Panc1 (cell line): ENCODE data around the gene MUC5B. TPM values are rescaled to one million over a fixed set of nuclear protein-coding genes. Genes with fewer than 3 reads are reported as not detected.

ENCODE experiments used
- ATAC-seq: fragments of 200-7000 bp; cut with Tn5 transposase; 2 replicates; pipeline ENCODE4 v1.9.1; 2020; ENCODE audit warnings: mild to moderate bottlenecking, moderate library complexity
- BruUV-seq: library from RNA; stranded (reverse); fragments of 400-500 nt; replicated peaks from 2 replicates; lab custom pipeline; 2021; lab: Mats Ljungman, UMichigan
- CTCF ChIA-PET: fragments of 300-600 bp; sonication (Branson Sonifier 250); formaldehyde crosslinking; loops from one replicate; lab custom pipeline; 2022; ENCODE audit warnings: antibody characterized with exemption; lab: Charles Lee
- POLR2A ChIA-PET: fragments of 300-600 bp; sonication (Branson Sonifier 250); formaldehyde crosslinking; loops from one replicate; lab custom pipeline; 2022; ENCODE audit warnings: antibody characterized with exemption; lab: Charles Lee
- DNase-seq: peaks from one replicate; pipeline ENCODE4 v3.0.0-alpha.2; 2010; ENCODE audit warnings: low read depth, low spot score
- H3K27ac ChIP-seq: 2 replicates; pipeline ENCODE4 v1.5.1; 2011; ENCODE audit warnings: mild to moderate bottlenecking, low read length, inconsistent platforms
- H3K27me3 ChIP-seq: fragments of 200-500 bp; sonication (Bioruptor generic); 2 replicates; pipeline ENCODE4 v1.6.0; 2014; ENCODE audit warnings: low read length, inconsistent platforms; ENCODE audit not compliant: control insufficient read depth, insufficient read depth
- H3K36me3 ChIP-seq: fragments of 200-500 bp; sonication (Bioruptor generic); 2 replicates; pipeline ENCODE4 v1.5.1; 2014; ENCODE audit warnings: inconsistent platforms, mild to moderate bottlenecking, low read length, moderate library complexity; ENCODE audit not compliant: control insufficient read depth, insufficient read depth
- H3K4me1 ChIP-seq: 2 replicates; pipeline ENCODE4 v1.5.1; 2011; ENCODE audit warnings: inconsistent platforms, mild to moderate bottlenecking, low read length, moderate library complexity; ENCODE audit not compliant: control insufficient read depth, insufficient read depth
- H3K4me3 ChIP-seq, 2 experiments: 2 replicates each; pipeline ENCODE4 v1.5.1; 2011 to 2012; ENCODE audit warnings: low read depth in 2 of 2, low read length in 2 of 2, mild to moderate bottlenecking in 2 of 2, inconsistent platforms in 1 of 2, moderate library complexity in 1 of 2
- H3K9me3 ChIP-seq: fragments of 200-500 bp; sonication (Bioruptor generic); 2 replicates; pipeline ENCODE4 v1.5.1; 2014; ENCODE audit warnings: low read depth, mild to moderate bottlenecking, inconsistent platforms, low read length, moderate library complexity; ENCODE audit not compliant: control insufficient read depth, insufficient read depth
- POLR2AphosphoS5 ChIP-seq: IDR thresholded peaks from 2 replicates; pipeline ENCODE4 v1.6.1; 2012; ENCODE audit warnings: mild to moderate bottlenecking, low read depth, low read length, moderate library complexity
- SIN3A ChIP-seq: IDR thresholded peaks from 2 replicates; pipeline ENCODE4 v1.6.1; 2012; ENCODE audit warnings: low read depth, mild to moderate bottlenecking, low read length, moderate library complexity, borderline replicate concordance; ENCODE audit not compliant: insufficient read depth
- TCF7L2 ChIP-seq: IDR thresholded peaks from 2 replicates; pipeline ENCODE4 v1.6.1; 2011; ENCODE audit warnings: mild to moderate bottlenecking, low read depth, low read length, inconsistent platforms
- in situ Hi-C: cut with HindIII; loops from 2 replicates; pipeline ENCODE4 v1.10.0; 2016; ENCODE audit warnings: low sequenced_read_pairs, low pct_unique_long_range_greater_than_20kb
- intact Hi-C: fragments of 100-400 bp; cut with micrococcal nuclease; formaldehyde crosslinking; loops from one replicate; pipeline ENCODE4 v1.10.0; 2022; ENCODE audit not compliant: unreplicated experiment
- total RNA-seq: library from RNA; stranded (reverse); gene quantifications from one replicate; pipeline ENCODE4 v1.2.1, GENCODE V29; 2021; ENCODE audit not compliant: unreplicated experiment
- TF ChIP-seq, protein P1 (sequence below), 2 experiments: IDR thresholded peaks; 2 replicates each; pipeline ENCODE4 v1.6.1; 2011 to 2012; ENCODE audit warnings: low read depth in 2 of 2, control low read depth in 1 of 2, low read length in 1 of 2, mild to moderate bottlenecking in 1 of 2, moderate library complexity in 1 of 2; ENCODE audit not compliant: insufficient read depth in 1 of 2
- TF ChIP-seq, protein P2 (sequence below): fragments of 450-650 bp; IDR thresholded peaks from 2 replicates; pipeline ENCODE4 v1.5.1; 2017; ENCODE audit warnings: mild to moderate bottlenecking

The MUC5B gene
- total RNA-seq, 1 experiment from 2014 or later = 1.2 TPM

DNA sequence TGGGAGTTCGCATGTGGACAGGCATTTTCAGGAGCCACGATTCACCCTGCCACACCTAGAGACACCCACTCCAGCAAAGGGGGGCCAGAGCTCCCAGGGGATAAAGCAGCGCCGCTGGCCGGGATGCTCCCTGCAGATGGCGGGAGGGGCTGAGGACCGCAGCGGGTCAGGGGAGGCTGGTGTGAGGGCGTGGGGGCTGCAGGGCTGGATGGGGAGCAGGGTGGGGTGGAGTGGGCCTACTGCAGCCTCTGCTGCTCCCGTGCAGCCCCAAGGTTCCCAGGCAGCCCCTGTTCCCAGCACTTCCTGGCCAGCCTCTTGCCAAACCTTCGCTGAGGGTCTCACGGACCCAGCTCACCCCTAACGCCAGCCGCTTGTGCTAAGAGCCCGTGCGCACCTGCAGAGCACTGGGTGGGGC is 13.0 kb downstream of the MUC5B start:
- H3K36me3 ChIP-seq = no peaks in the 10 kb centered on the region
- intact Hi-C loops (no loop called here), in situ Hi-C loops (no loop called here)
- H3K27me3 ChIP-seq = no peaks in the 10 kb centered on the region; the same call in 1 of the 2 replicates
- no peaks in the 10 kb centered on the region for H3K9me3 ChIP-seq
- DNase-seq (no peak), ATAC-seq (no peak)
- no TSS peak for BruUV-seq
- H3K4me1 ChIP-seq = peaks cover 6% of the 10 kb centered on the region; the same call in 1 of the 2 replicates
- H3K4me3 ChIP-seq = no peak overlapping the region
- POLR2A ChIA-PET = interaction anchor here (0.6 kb wide), 1 partner anchor 960 kb away, joined by 3 read pairs; no protein-coding TSS in a partner anchor
- H3K27ac ChIP-seq = no peak overlapping the region
- CTCF ChIA-PET = no interaction called here
- TF ChIP-seq, protein P1, sequence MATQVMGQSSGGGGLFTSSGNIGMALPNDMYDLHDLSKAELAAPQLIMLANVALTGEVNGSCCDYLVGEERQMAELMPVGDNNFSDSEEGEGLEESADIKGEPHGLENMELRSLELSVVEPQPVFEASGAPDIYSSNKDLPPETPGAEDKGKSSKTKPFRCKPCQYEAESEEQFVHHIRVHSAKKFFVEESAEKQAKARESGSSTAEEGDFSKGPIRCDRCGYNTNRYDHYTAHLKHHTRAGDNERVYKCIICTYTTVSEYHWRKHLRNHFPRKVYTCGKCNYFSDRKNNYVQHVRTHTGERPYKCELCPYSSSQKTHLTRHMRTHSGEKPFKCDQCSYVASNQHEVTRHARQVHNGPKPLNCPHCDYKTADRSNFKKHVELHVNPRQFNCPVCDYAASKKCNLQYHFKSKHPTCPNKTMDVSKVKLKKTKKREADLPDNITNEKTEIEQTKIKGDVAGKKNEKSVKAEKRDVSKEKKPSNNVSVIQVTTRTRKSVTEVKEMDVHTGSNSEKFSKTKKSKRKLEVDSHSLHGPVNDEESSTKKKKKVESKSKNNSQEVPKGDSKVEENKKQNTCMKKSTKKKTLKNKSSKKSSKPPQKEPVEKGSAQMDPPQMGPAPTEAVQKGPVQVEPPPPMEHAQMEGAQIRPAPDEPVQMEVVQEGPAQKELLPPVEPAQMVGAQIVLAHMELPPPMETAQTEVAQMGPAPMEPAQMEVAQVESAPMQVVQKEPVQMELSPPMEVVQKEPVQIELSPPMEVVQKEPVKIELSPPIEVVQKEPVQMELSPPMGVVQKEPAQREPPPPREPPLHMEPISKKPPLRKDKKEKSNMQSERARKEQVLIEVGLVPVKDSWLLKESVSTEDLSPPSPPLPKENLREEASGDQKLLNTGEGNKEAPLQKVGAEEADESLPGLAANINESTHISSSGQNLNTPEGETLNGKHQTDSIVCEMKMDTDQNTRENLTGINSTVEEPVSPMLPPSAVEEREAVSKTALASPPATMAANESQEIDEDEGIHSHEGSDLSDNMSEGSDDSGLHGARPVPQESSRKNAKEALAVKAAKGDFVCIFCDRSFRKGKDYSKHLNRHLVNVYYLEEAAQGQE (IDR thresholded peaks at IDR 0.05; ENCODE audit: insufficient read depth in 1 of 2, low read depth in 2 of 2, low read length in 1 of 2) = no peak
- no peak for TF ChIP-seq TCF7L2
- TF ChIP-seq, protein P2, sequence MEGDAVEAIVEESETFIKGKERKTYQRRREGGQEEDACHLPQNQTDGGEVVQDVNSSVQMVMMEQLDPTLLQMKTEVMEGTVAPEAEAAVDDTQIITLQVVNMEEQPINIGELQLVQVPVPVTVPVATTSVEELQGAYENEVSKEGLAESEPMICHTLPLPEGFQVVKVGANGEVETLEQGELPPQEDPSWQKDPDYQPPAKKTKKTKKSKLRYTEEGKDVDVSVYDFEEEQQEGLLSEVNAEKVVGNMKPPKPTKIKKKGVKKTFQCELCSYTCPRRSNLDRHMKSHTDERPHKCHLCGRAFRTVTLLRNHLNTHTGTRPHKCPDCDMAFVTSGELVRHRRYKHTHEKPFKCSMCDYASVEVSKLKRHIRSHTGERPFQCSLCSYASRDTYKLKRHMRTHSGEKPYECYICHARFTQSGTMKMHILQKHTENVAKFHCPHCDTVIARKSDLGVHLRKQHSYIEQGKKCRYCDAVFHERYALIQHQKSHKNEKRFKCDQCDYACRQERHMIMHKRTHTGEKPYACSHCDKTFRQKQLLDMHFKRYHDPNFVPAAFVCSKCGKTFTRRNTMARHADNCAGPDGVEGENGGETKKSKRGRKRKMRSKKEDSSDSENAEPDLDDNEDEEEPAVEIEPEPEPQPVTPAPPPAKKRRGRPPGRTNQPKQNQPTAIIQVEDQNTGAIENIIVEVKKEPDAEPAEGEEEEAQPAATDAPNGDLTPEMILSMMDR = no peak

DNA sequence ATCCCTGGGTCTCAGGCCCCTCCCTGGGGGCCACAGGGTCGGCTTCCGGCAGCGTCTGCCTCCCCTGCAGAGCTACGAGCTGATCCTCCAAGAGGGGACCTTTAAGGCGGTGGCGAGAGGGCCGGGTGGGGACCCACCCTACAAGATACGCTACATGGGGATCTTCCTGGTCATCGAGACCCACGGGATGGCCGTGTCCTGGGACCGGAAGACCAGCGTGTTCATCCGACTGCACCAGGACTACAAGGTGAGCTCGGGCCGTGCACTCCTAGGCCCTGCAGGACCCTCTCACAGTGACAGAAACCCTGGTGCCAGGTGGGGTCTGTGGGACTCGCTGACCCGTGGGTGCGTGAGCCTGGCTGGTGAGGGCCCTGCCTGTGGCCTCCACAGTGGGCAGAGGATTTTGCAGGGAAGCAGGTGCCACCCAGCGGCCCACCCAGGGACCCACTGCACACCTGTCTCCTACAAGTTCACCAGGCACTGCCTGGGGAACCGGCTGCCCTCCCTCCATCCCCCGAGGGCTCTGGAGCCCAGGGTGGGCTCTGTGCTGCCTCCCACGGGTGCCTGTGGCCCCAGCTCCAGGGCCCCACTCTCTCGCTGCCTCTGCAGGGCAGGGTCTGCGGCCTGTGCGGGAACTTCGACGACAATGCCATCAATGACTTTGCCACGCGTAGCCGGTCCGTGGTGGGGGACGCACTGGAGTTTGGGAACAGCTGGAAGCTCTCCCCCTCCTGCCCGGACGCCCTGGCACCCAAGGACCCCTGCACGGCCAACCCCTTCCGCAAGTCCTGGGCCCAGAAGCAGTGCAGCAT is 13.7 kb downstream of the MUC5B start:
- ATAC-seq (no peak), DNase-seq (no peak)
- Histone ChIP-seq H3K9me3 (no peaks in the 10 kb centered on the region), H3K27me3 (no peaks in the 10 kb centered on the region; the same call in 1 of the 2 replicates), H3K36me3 (no peaks in the 10 kb centered on the region), H3K27ac (no peak overlapping the region), H3K4me1 (peaks cover 6% of the 10 kb centered on the region; the same call in 1 of the 2 replicates), H3K4me3 (no peak overlapping the region)
- intact Hi-C loops (no loop called here), in situ Hi-C loops (no loop called here)
- ChIA-PET CTCF (no interaction called here), POLR2A (interaction anchor here (0.6 kb wide), 1 partner anchor 562 kb away, joined by 6 read pairs; no protein-coding TSS in a partner anchor)
- BruUV-seq = no TSS peak
- TF ChIP-seq SIN3A (no peak), POLR2AphosphoS5 (no peak), TCF7L2 (no peak)
- TF ChIP-seq, protein P2 = no peak
- TF ChIP-seq, protein P1 (IDR thresholded peaks at IDR 0.05; ENCODE audit: insufficient read depth in 1 of 2, low read depth in 2 of 2, low read length in 1 of 2) = no peak
